Erythroblast (primary cell): Measurements from ENCODE around the gene PTPRD.

Experiments
- DNase-seq, 2 experiments: peaks; one replicate each; lab custom pipeline; 2025; lab: John Stamatoyannopoulos, UW
- GATA1 ChIP-seq: IDR thresholded peaks from 2 replicates; pipeline ENCODE4 v1.6.1; 2011; ENCODE audit warnings: low read depth, mild to moderate bottlenecking, control low read depth, low read length, moderate library complexity
- POLR2A ChIP-seq: IDR thresholded peaks from 2 replicates; pipeline ENCODE4 v1.6.1; 2011; ENCODE audit warnings: mild to moderate bottlenecking, low read length

Gene PTPRD

DNA sequence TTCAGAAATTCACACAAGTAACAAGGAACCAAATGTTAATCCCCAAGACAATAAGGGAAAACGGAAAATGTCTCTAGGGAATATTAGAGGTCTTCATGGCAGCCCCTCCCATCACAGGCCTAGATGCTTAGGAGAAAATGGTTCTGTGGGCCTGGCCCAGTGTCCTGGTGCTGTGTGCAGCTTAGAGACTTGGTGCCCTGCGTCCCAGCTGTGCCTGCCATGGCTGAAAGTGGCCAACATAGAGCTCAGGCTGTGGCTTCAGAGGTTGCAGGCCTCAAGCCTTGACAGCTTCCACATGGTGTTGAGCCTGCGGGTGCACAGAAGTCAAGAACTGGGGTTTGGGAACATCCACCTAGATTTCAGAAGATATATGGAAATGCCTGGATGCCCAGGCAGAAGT lies 942.3 kb downstream of the PTPRD start:
- TF ChIP-seq GATA1 (no peak), POLR2A (no peak)
- DNase-seq, result no peak

DNA sequence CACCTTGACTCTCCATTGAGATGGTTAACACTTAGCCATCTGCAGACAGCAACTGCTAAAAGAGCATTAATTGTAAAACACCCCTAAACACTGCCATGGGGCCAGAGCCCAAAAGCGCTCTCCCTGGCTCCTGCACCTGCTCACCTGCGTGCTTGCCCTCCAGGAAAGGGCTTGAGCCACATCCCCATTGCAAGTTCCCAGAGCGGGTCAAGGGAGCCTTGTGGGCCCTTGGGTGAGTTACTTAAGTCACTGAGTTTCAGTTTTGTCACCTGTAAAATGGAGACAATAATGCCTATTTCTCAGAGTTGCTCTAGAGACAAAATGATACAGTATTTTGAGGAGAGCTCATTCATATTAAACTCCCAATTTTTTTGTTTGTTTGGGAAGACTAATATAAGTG lies 967.8 kb downstream of the PTPRD start:
- no peak for DNase-seq
- no peak for TF ChIP-seq GATA1
- no peak for TF ChIP-seq POLR2A

DNA sequence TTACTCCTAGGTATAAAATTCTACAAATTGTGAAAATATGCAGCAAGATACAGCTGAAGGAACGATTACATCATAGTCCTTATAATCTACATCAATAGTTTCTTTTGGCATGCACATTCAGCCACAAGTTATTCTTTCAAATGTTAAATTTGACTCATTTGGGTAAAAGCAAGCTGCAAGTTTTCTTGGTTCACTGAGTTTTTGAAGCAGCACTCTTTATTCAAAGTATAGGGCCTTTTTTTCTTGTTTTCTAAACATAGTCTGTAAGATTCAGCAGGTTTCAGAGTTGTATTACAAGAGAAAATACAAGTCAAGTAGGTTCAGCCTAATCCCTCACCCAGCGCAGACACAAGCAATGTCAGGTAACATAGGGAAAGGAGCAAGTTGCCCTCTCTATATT lies 981.5 kb downstream of the PTPRD start:
- TF ChIP-seq POLR2A (no peak), GATA1 (no peak)
- no peak for DNase-seq

DNA sequence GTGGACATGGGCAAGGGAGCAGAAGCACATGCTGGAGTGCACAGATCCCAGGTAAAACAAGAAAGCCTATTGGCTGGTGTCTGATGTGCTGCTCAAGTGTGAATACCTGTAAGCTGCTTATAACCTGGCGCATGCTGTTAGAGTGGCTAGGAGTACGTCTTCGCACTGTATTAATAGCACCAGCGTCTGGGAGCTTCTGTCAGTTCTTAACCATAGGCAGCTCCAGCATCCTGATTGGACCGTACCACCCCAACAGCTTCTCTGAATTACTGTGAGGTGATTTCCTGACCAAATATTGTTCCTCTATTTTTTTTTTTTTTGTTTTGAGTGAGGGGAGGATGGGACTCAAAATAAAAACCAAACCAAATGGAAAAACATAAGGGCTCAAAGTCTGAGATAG lies 987.6 kb downstream of the PTPRD start:
- TF ChIP-seq POLR2A (no peak), GATA1 (no peak)
- DNase-seq, result no peak

DNA sequence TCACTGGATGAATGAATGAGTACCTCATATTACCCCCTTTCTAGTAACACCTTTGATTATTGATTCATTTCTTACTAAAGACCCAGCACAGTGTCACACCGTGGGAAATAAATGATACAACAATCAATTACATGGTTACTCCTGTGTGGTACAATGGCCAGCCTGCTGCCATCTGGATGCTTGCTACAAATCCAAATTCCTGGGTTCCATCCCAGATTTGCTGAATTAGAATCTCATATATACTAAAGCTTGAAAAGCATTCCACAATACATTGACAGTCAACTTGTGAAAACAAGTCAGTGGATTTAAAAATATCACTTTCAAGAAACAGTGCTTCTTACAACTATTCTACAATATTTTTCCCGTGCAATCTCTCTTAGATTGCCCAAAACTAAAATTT lies 989.3 kb downstream of the PTPRD start:
- no peak for DNase-seq

DNA sequence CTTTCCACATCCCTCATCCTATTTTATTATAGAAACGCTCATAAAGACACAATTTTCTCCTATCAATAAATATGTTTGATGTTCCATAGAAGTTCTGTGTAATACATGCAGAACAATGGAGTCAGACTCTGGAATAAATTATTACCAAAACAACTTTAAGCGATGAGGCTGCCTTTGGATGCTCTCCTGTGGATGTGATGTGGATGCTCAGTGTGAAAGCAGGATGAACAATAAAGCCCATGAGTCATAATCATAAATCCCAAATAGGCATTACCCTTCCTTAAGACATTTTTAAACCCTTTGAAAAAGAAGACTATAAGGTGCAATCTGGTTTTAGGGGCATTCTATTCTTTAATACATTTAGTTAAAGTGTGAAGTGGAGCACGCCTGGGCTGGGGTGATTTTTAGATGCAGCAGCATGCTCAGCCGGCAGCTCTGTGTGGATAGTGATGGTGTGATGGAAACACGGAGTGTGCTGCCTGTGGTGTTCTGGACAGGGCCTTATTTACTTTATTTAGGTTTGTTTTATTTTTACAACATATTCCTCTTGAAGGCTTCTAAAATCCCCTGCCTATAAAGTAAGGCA lies 991.4 kb downstream of the PTPRD start:
- no peak for DNase-seq
- TF ChIP-seq POLR2A, result no peak
- no peak for TF ChIP-seq GATA1

More for the DNA sequence above, 989.3 kb downstream of the PTPRD start:
- TF ChIP-seq GATA1 (no peak), POLR2A (no peak)

DNA sequence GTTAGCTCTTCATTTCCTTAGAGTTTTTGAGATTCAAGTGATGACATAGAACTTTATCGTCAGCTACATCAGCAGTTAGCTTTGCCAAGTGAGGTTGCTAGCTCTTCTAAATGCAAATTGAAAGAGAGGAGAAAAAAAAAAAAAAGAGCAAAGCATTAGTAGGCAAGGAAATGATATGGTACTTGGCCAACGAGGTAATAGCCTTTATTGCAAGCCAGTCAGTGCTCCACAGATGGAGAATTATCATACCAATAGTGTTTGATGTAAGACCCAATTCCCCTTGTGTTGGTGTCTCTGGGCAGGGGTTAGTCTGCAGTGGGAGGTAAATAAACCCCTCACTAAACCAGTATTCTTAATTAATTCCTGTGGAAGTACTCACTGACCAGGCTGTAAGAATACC lies 992.1 kb downstream of the PTPRD start:
- DNase-seq, result no peak
- TF ChIP-seq GATA1 (no peak), POLR2A (no peak)

DNA sequence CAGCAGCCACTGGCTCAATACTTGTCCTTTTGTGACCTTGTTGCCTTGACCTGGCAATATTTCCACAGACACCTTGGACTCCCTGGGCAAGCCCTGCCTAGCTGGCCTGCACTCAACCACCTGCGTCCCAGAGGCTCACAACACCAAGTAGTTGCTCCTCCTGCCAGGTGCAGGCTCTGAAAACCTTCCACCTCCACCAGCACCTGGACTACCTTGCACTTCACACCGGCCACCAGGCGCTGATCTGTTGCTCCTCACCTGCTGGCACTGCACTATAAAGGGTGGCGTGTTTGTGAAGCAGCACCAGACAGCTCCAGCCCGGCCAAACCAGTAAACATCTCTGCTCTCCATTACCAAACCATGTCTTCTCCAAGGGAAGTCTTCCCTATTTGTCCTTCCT lies 997.7 kb downstream of the PTPRD start:
- TF ChIP-seq POLR2A (no peak), GATA1 (no peak)
- no peak for DNase-seq

DNA sequence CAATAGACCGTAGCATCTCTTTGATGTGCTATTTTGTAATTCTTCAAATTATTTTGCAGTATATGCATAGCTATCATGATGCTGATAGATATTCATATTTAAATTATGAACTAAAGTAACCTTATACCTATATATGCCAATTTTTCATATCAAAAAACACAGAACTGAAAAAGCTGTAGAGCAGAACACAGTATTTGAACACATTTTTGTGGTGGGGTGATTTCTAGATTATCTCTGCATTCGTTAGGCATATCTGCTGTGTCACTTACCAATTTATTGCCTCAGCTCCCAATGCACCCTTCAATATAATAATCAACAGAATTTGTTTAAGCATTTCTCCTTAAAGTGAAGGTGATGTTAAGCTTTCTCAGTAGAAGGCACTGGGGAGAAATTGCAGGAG lies 998.2 kb downstream of the PTPRD start:
- no peak for DNase-seq
- TF ChIP-seq GATA1, result no peak

DNA sequence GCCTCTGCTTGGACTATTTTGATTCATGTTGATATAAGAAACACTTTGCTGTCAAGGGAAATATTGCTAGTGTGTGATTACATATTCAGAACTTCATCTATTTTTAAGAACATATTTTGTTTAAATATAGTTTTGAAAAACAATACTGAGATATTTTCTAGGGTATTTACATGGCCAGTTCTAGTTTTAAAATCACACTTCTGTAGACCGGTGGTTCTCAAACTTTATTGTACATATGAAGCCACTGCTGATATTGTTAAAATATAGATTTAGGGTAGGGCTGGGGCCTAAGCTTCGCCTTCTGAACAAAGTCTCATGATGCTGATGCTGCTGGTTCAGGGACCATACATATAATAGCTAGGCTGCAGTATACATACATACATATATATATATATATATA lies 1000.0 kb downstream of the PTPRD start:
- no peak for DNase-seq

DNA sequence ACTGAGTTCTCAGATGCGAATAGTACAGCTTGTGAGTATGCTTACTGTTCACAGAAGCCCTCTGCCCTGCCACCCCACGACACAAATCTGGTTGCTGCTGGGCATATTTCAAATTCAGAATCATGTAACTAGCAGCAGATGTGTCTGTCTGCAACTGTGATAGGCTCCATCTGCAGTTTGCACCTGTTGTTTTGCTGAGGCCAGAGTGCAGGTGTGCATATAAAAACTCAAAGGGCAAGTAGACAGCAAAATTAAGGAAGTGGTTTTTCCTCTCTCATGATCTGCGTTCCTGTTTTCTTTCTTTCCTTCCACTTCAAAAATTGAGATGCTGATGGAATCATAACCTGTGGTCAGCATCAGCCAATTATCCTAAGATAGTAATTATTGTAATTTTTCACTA lies 1000.5 kb downstream of the PTPRD start:
- TF ChIP-seq POLR2A (no peak), GATA1 (no peak)
- DNase-seq, result no peak

More for the DNA sequence above, 1000.0 kb downstream of the PTPRD start:
- no peak for TF ChIP-seq POLR2A
- TF ChIP-seq GATA1, result no peak

DNA sequence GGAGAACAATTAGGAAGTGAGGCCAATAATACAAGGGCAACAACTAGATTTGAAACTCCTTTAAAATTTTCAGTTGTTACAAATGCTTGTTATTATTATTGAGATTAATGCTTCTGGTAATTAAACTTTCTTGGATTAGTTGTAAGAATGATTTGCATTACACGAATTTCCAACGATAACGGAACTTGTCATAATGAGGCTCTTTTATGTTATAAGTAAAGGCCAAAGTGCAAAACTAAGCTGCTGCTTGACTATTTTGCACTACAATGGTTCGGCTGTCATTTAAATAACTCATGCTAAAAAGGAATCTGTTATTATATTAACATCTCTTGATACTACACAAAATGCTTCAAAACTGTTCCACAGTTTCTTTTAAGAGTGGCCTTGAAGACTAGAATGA lies 1007.1 kb downstream of the PTPRD start:
- no peak for TF ChIP-seq POLR2A
- no peak for TF ChIP-seq GATA1
- no peak for DNase-seq

DNA sequence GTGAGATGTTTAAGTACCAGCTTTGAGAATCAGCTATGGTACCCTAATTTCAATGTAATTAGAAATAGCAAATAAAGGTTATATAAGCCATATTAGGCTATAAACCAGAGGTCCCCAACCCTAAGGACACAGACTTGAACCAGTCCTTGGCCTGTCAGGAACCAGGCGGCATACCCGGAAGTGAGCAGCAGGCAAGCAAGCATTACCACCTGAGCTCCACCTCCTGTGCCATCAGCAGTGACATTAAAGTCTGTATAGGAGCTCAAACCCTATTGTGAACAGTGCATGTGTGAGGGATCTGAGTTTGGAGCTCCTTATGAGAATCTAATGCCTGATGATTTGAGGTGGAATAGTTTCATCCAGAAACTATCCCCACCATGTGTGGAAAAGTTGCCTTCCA lies 1009.5 kb downstream of the PTPRD start:
- no peak for DNase-seq
- TF ChIP-seq POLR2A (no peak), GATA1 (no peak)

DNA sequence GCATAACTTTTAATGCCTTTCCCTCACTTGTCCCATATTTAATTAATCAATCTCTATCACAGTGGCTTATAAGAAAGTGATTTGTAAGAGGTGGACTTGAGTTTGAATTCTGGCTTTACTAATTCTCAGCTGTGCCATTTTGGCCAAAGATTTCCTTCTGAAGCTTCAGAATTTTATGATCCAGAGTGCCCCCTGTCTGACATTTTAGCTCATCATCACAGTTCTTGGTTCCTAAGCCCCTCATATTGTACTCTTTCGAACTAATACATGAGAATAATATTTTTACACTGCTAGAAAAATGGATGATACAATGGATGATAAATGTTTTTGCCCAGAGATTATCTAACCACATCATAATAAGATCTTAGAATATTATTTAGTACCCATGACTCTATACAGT lies 1014.1 kb downstream of the PTPRD start:
- TF ChIP-seq GATA1 (no peak), POLR2A (no peak)
- no peak for DNase-seq

DNA sequence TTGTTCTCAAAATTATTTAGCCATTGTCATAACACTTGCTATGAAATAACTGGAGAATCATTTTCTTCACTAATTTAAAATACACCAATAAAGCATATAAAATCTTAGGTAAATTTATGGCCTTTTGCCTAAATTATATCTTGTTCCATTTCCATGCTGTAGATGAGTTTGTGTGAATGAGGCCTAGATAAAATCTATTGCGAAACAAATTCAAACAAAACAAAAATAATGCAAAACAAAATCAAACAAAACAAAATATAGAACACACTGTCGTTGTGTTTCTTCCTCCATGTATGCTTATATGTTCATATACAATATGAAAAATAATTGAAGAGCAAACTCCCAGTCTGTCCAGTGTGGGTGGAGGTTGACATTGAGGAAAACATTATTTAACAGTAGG lies 1020.7 kb downstream of the PTPRD start:
- DNase-seq, result no peak
- TF ChIP-seq POLR2A (no peak), GATA1 (no peak)
